Effector memory CD4-positive, alpha-beta T cell (primary cell): ENCODE data around the gene SCAMP5.

Source experiments
- DNase-seq, 3 donors: peaks; one replicate each; pipeline ENCODE4 v3.0.0-alpha.2; 2020
- H3K27ac ChIP-seq: 2 replicates; pipeline ENCODE4 v1.7.0; 2013; ENCODE audit warnings: mild to moderate bottlenecking, low read length, moderate library complexity; ENCODE audit not compliant: insufficient read depth, poor library complexity, severe bottlenecking
- H3K27me3 ChIP-seq: replicated peaks from 2 replicates; pipeline ENCODE4 v1.7.0; 2013; ENCODE audit warnings: mild to moderate bottlenecking, low read length; ENCODE audit not compliant: insufficient read depth, control insufficient read depth, poor library complexity, severe bottlenecking
- H3K36me3 ChIP-seq: 2 replicates; pipeline ENCODE4 v1.7.0; 2013; ENCODE audit warnings: mild to moderate bottlenecking, low read length, moderate library complexity; ENCODE audit not compliant: control insufficient read depth, insufficient read depth
- H3K4me1 ChIP-seq: 2 replicates; pipeline ENCODE4 v1.7.0; 2013; ENCODE audit warnings: low read length, mild to moderate bottlenecking; ENCODE audit not compliant: control insufficient read depth, insufficient read depth, poor library complexity, severe bottlenecking
- H3K4me3 ChIP-seq: 2 replicates; pipeline ENCODE4 v1.7.0; 2013; ENCODE audit warnings: low read length, low read depth, mild to moderate bottlenecking; ENCODE audit not compliant: insufficient read depth, poor library complexity, severe bottlenecking
- H3K9me3 ChIP-seq: 2 replicates; pipeline ENCODE4 v1.7.0; 2013; ENCODE audit warnings: mild to moderate bottlenecking, low read length, moderate library complexity; ENCODE audit not compliant: control insufficient read depth

Gene SCAMP5

DNA sequence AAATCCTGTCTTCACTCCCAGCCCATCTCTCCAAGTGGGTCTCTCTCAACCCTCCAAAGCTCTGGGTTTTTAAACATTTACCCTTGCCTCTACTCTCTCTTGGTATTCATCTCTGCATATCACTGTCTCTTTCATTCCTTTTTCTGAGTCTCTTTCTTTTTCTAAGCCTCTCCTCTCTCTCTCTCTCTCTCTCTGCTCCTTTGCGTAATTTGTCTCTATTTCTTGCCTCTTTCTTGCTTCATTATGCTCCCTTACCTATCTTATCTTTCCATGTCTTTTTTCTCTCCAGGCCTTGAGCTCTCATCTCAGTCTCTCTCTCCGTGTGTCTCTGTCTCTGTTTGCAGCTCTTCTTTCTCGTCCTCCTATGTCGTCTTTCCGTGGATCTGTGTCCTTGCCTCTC is 678 bp upstream of the SCAMP5 start:
- Histone ChIP-seq H3K27ac (no peak overlapping the region), H3K27me3 (peaks cover 15% of the 10 kb centered on the region), H3K4me3 (no peak overlapping the region), H3K9me3 (no peaks in the 10 kb centered on the region), H3K4me1 (peaks cover 8% of the 10 kb centered on the region), H3K36me3 (no peaks in the 10 kb centered on the region)
- no peak for DNase-seq

DNA sequence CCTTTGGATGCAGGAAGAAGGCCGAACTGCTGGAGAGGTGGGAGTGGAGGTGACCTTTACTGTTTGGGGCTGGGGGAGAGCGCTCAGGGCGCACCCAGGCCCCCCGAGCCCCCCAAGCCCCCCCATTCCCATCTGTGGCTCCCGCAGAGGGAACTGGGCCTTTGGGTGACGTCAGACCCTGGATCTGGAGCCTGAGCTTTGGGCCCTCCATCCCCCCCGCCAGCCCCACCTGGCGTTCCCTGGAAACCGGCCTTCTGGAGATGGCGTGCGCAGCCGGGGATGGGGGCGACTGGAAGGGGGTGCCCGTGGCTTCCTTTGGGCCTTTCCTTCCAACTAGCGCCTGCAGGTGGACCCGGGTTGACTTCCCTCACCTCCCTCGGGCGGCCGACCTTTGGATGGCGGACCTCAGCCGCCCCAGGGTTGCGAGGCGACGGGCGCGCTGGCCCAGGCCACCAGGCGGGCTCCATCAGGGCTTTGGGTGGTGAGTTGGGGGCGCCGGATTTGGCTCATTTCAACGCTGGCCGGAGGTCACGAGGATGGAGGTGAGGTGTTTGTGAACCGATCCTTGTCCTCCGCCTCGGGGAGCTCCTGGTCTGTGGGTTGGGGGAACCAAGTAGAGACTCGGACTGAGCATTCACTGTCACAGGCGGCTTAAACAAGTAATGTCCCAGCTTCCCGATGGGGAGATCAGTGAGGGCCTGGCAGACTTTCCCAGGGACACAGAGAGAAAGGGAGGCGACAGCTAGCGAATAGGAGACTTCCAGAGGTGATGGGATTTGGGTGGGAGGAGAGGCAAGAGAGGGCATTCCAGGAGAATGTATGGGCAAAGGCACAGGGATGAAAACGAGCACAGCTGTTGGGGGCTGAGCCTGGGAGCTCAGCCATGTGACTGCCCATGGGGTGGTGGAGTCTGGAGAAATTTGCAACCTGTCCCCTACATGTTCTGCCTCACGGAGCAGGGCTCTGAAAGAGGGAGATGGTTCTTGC is 709 bp downstream of the SCAMP5 start:
- Histone ChIP-seq H3K9me3 (no peaks in the 10 kb centered on the region), H3K27ac (no peak overlapping the region), H3K4me3 (peak overlapping the region; percentile 65), H3K36me3 (no peaks in the 10 kb centered on the region), H3K4me1 (peaks cover 8% of the 10 kb centered on the region), H3K27me3 (peaks cover 15% of the 10 kb centered on the region)
- DNase-seq = no peak

DNA sequence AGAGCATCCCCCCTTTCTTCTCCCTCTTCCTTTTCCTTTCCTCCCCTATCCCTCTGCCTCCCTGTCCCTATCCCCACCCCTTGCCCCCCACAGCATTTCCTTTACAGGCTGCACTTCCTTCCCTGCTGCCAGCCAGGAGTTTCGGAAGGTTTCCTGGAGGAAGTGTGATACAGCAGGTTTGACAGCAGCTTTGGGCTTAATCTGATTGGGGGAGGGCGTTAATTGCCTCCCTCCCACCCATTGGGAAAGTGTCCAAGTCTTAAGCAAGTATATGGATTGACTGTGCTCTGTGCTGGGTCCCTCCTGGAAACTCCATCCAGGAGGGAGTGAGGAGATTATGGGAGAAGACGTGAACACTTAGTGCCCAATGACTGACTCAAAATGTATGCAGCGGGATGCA is 1.8 kb downstream of the SCAMP5 start:
- no peak for DNase-seq
- no peaks in the 10 kb centered on the region for H3K36me3 ChIP-seq
- peaks cover 15% of the 10 kb centered on the region for H3K27me3 ChIP-seq
- no peaks in the 10 kb centered on the region for H3K9me3 ChIP-seq
- H3K4me1 ChIP-seq = peaks cover 8% of the 10 kb centered on the region
- H3K27ac ChIP-seq = no peak overlapping the region
- no peak overlapping the region for H3K4me3 ChIP-seq

DNA sequence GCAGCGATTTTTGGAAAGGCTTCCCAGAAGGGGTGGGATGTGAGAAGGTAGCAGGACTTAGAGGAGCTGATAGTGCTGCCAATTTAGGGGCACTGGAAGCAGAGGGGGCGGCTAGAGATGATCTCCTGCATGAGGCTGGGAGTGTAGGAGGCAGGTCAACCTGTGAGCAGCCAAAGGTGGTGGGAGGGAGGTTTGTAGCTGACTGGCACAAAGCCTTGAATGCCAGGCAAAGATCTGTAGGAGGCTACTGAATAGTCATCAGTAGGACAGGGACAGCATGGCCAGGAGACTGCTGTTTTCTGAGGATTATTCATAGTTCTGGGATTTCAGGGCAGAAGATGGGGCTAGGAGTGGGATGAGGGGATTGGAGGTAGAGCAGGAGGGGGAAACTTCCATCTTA is 2.2 kb downstream of the SCAMP5 start:
- Histone ChIP-seq H3K27me3 (peaks cover 15% of the 10 kb centered on the region), H3K9me3 (no peaks in the 10 kb centered on the region), H3K27ac (no peak overlapping the region), H3K36me3 (no peaks in the 10 kb centered on the region), H3K4me3 (no peak overlapping the region), H3K4me1 (peaks cover 8% of the 10 kb centered on the region)
- no peak for DNase-seq

DNA sequence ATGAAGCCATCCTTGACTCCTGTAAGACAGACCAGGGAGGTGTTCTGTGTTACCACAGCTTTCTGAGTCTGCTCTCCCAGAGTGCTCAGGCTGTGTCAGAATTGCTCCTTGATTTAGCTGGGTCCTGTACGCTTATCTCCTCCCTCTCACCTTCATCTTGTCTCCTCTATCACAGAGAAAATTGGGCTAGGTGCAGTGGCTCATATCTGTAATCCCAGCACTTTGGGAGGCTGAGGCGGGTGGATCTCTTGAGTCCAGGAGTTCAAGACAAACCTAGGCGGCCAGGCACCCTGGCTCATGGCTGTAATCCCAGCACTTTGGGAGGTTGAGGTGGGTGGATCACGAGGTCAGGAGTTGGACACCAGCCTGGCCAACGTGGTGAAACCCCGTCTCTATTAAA is 5.9 kb downstream of the SCAMP5 start:
- DNase-seq = no peak
- H3K4me1 ChIP-seq = peaks cover under 1% of the 10 kb centered on the region
- H3K36me3 ChIP-seq = no peaks in the 10 kb centered on the region
- no peak overlapping the region for H3K27ac ChIP-seq
- no peaks in the 10 kb centered on the region for H3K9me3 ChIP-seq
- H3K27me3 ChIP-seq = peaks cover 15% of the 10 kb centered on the region
- no peak overlapping the region for H3K4me3 ChIP-seq

DNA sequence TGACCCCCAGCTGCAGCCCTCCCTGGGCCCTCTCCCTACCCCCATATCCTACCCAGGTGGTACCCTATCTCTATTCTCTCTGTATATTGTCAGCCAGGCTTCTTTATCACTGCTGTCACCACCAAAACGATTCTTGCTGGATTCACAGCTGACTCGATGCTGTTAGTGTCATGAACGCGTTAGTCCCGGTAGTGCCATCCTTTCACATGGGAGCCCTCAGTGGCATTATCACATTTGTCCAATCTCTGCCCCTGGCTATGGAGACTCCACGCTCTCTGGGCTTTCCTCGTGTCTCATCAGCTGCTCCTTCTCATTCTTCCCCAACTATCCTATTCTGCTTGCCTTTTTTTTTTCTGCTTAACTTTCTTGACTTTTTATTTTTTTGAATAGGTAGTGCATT is 7.0 kb downstream of the SCAMP5 start:
- DNase-seq = no peak
- Histone ChIP-seq H3K36me3 (no peaks in the 10 kb centered on the region), H3K4me1 (no peaks in the 10 kb centered on the region), H3K27me3 (peaks cover 7% of the 10 kb centered on the region), H3K27ac (no peak overlapping the region), H3K4me3 (no peak overlapping the region), H3K9me3 (no peaks in the 10 kb centered on the region)

DNA sequence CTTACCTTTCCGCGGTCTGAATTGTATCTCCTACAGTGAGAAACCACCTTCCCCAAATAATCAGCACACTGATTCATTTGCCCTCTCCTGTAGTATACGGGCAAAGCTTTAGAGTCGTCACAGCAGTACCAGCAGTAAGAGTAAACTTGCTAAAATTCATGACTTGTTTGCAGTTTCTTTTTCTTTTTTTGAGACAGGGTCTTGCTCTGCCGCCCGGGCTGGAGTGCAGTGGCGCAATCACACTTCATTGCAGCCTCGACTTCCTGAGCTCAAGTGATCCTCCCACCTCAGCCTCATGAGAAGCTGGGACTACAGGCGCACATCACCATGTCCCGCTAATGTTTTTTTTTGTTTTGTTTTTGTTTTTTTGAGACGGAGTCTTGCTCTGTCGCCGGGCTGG is 11.9 kb downstream of the SCAMP5 start:
- no peaks in the 10 kb centered on the region for H3K36me3 ChIP-seq
- no peaks in the 10 kb centered on the region for H3K9me3 ChIP-seq
- no peak overlapping the region for H3K27ac ChIP-seq
- H3K27me3 ChIP-seq = no peaks in the 10 kb centered on the region
- no peak for DNase-seq
- H3K4me3 ChIP-seq = no peak overlapping the region
- no peaks in the 10 kb centered on the region for H3K4me1 ChIP-seq

DNA sequence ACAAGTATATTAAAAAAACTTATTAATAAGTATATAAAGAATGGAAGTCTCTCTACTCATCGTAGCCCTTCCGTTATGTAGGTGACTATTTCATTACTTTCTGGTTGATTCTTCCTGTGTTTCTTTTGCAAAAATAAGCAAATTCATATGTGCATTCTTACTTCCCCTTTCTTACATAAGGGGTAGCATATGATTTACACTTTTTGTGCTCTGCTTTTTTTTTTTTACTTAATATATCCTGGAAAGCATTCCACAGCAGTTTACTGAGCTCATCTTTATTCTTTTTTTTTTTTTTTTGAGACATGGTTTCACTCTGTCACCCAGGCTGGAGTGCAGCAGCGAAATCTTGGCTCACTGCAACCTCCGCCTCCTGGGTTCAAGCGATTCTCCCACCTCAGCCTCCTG is 12.9 kb downstream of the SCAMP5 start:
- no peaks in the 10 kb centered on the region for H3K4me1 ChIP-seq
- DNase-seq = no peak
- no peaks in the 10 kb centered on the region for H3K36me3 ChIP-seq
- no peaks in the 10 kb centered on the region for H3K9me3 ChIP-seq
- H3K27ac ChIP-seq = no peak overlapping the region
- no peak overlapping the region for H3K4me3 ChIP-seq
- no peaks in the 10 kb centered on the region for H3K27me3 ChIP-seq

DNA sequence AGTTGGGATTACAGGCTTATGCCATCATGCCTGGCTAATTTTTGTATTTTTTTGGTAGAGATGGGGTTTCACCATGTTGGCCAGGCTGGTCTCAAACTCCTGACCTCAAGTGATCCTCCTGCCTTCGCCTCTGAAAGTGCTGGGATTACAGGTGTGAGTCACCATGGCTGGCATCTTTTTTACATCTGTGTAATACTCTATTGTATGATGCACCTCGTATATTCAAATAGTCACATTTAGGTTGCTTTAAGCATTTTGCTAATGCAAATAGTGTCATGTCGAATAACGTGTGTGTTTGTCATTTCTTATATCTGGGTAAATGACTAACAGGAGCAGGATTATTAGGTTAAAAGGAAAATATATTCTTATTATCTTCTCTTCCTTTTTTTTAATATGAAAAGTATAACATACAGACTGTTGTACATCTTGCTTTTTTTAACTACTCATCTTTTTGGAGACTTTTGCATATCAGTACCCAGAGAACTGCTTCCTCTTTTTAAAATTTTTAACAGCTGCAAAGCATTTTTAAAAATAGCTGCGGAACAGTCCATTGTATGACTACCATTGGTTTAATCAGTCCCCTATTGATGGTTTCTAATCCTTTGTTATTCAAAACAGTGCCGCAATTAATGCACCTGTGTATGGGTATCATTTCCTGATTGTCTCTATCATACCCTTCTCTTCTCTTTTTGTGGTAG is 13.4 kb downstream of the SCAMP5 start:
- no peak for DNase-seq

DNA sequence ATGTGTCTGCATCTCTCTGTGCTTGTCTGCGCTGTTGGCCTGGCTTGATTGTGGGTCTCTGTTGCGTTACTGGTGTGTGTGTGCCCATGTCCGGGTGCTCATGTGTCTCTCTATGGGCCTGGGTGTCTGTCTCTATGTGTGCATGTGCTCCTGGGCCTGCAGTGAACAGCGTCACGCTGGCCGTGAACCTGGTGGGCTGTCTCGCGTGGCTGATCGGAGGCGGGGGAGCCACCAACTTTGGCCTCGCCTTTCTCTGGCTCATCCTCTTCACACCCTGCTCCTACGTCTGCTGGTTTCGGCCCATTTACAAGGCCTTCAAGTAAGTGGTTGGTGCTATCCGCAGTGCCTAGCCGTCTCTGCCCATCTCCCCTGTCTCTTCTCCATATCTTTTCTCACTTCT is 21.1 kb downstream of the SCAMP5 start:
- no peaks in the 10 kb centered on the region for H3K9me3 ChIP-seq
- no peaks in the 10 kb centered on the region for H3K27me3 ChIP-seq
- H3K27ac ChIP-seq = no peak overlapping the region
- H3K36me3 ChIP-seq = no peaks in the 10 kb centered on the region
- no peak overlapping the region for H3K4me3 ChIP-seq
- no peak for DNase-seq
- H3K4me1 ChIP-seq = no peaks in the 10 kb centered on the region

More for the DNA sequence above, 13.4 kb downstream of the SCAMP5 start:
- H3K36me3 ChIP-seq = no peaks in the 10 kb centered on the region
- H3K27me3 ChIP-seq = no peaks in the 10 kb centered on the region
- no peak overlapping the region for H3K27ac ChIP-seq
- no peak overlapping the region for H3K4me3 ChIP-seq
- no peaks in the 10 kb centered on the region for H3K4me1 ChIP-seq
- H3K9me3 ChIP-seq = no peaks in the 10 kb centered on the region
